ENCODE measurements around the gene KLHDC3.
"Not testable (repeated sequence)": the region's sequence is repeated elsewhere in the genome, so short reads cannot be mapped to it uniquely, and the experiment has no call there.

KLHDC3 gene

DNA sequence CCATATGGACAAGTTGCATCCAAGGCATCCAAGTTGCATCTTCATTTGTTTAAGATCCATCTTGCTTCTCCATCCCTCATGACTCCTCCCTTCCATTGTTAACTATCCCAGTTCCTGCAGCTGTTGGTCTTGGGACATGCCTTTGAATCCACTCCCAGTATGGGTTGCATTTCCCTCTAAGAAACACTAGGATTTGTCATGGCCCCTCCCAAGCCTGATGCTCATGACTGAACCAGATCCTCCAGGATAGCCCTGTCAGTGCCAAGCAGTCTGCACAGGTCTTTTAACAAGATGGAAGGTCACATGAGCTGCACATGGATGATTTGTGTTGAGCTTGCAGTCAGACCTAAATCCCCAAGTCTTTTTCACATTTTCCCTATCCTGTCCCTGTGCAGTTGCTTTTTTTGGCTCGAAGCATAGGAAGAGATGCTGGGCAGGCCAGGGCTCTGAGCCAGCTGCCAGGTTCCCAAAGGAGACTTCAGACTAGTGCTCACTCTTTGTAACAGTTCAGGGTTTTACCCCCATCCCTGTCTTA, 25.5 kb upstream of the KLHDC3 start:
- peak; percentile 30 for DNase-seq (ENCODE audit: low spot score)

DNA sequence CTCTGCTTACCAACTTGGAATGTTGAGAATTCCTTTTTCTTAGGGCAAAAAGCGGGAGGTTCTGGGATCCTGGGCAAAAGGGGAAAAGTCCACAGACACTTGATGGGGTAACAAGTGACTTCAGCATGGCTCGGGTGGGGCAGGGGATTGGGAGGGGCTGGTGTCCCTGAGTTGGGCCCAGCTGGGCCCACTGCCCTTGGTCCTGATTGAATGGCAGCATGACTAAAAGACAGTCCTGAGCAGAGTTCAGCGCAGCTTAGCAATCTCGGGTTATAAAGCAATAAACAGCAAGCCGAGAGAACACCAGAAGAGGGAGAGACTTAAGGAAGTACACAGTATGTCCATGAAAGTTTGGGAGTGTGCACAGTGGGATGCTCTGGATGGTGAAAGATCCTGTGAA, 24.1 kb upstream of the KLHDC3 start:
- DNase-seq (ENCODE audit: low spot score), result no peak

DNA sequence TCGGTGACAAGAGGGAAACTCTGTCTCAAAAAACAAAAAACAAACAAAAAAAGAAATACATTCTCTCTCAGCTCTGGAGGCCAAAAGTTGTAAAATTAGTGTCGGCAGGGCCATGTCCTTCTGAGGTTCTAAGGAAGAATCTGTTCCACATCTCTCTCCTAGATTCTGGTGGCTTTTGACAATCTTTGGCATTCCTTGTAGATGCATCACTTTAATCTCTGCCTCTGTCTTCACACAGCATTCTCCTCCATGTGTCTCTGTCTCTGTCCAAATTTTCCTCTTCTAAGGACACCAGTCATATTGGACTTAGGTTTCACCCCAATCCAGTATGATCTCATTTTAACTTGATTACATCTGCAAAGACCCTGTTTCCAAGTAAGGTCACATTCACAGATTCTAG, 20.6 kb upstream of the KLHDC3 start:
- DNase-seq (ENCODE audit: low spot score), result no peak

DNA sequence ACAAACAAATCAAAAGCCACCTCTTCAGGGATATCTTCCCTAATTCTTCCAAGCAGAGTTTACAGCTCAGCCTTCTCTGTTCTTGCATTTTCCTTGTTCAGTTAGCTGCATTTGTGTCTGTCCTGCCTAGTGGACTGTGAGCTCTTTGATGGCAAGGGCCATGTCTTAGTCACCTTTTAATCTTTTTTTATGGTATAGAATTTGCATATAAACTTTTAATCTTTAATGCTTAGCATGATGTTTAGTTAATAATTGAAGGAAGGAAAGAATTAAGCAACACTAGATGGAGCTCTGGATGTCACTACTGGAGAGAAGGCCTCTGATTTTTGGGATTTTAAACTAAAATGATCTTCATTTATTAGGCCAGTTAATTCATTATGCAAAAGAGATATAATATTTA, 17.5 kb upstream of the KLHDC3 start:
- DNase-seq (ENCODE audit: low spot score), result no peak

DNA sequence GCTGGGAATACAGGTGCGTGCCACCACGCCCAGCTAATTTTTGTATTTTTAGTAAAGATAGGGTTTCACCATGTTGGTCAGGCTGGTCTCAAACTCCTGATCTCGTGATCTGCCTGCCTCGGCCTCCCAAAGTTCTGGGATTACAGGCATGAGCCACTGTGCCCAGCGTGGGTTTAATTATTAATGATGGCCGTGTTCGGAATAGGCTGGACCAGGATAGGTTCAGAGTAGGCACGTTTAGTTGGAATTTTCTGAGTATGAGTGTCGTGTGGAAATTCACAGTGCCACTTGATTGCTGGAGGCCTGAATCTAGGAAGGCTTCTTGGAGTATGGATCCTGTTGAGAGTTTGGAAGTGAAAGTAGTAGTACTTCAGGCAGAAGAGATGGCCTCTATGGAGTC, 15.8 kb upstream of the KLHDC3 start:
- not testable (repeated sequence) for DNase-seq (ENCODE audit: low spot score)

DNA sequence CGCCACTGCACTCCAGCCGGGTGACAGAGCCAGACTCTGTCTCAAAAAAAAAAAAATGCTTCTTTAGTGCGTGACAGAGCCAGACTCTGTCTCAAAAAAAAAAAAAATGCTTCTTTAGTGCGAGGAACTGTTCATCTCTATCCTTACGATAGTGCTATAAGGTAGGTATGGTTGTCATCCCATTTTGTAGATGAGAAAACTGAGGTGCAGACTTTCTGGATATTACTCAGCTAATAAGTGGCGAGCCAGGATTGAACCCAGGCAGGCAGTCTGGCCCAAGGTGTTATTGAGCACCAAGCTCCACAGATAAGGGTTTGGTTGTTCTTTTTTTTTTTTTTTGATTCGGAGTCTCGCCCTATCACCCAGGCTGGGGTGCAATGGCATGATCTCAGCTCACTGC, 12.2 kb upstream of the KLHDC3 start:
- DNase-seq (ENCODE audit: low spot score), result no peak

DNA sequence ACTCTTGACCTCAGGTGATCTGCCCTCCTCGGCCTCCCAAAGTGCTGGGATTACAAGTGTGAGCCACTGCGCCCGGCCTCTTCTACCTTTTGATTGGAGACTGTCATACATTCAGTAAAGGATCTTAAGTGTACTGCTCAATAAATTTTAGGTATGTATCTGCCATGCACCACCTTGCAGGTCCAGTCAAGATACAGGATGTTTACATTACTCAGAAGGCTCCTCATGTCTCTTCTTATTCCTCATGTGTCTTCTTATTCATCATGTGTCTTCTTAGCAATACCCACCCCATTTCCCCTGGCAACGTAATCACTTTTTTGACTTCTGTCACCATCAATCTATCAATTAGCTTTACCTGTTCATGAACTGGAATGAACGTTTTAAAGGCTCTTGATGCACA, 8.2 kb upstream of the KLHDC3 start:
- DNase-seq (ENCODE audit: low spot score), result no peak

DNA sequence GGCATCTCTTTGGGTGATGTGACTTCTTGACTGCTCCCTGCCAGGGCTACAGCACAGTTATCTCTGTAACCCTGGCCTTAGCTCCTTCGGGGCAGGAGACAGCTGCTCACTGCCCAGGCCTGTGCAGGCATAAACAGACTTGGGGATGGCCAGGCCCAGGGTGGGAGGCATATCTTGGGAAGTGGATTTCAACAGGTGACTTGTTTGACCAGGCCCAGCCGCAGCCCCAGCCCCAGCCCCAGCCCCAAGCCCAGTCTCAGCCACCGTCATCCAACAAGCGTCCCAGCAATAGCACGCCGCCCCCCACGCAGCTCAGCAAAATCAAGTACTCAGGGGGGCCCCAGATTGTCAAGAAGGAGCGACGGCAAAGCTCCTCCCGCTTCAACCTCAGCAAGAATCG, 7.8 kb upstream of the KLHDC3 start:
- DNase-seq (ENCODE audit: low spot score), result no peak

DNA sequence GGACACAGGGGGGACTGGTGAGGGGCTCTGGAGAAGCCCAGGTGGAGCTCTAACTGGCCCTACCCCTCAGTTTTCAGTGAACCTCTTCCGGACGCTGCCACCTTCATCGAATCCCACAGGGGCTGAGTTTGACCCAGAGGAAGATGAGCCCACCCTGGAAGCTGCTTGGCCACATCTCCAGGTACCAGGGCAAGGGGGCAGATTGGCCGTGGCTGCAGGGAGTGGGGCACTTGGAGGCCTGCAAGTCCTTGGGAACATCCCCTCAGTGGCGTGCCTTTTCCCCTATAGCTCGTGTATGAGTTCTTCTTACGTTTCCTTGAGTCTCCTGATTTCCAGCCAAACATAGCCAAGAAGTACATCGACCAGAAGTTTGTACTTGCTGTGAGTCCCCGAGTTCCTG, 6.9 kb upstream of the KLHDC3 start:
- DNase-seq (ENCODE audit: low spot score), result no peak

DNA sequence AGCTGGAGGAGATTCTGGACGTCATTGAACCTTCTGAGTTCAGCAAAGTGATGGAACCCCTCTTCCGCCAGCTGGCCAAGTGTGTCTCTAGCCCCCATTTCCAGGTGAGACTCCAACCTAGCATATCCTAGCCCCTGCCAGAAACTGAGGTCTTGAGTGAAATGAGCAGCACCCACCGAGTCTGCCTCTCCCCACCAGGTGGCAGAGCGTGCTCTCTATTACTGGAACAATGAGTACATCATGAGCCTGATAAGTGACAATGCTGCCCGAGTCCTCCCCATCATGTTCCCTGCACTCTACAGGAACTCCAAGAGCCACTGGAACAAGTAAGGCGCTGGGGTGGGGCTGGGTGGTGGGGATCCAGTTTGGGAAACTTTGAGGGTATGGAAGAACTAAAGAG, 4.9 kb upstream of the KLHDC3 start:
- peak; percentile 56 for DNase-seq (ENCODE audit: low spot score)

DNA sequence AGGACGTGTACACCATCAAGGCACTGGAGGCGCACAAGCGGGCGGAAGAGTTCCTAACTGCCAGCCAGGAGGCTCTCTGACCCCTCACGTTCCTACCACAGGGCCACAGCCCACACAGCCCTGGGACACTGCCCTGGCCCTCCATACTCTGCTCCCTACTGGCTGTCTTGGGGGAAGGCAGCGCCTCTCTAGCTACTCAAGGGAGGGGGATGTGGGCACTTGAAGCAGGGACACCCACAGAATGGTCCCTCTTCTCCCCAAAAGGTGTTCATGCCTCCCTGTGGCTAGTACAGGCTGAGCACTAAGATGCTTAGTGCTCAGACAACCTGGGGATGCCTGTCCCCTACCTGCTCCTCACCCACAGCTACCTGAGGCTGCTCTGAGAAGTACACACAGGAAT, 2.8 kb upstream of the KLHDC3 start:
- no peak for DNase-seq (ENCODE audit: low spot score)

DNA sequence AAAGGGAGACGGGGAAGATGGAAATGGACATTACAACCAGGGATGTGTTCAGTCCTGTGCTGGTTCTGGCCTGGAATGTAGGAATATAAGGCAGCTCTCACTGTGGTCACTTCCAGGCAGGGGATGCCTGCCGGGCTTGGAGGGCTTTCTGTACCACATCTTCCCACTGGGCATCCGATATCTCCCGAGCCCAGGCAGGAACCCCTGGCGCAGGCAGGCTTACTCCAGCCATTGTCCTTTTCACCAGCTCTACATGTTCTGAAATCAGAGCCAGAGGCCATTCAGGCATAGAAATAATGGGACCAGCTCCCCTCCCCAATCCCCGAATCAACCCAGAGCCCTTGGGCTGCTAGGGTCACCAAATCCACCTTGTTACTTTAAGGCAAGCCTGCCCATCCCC, 1.7 kb upstream of the KLHDC3 start:
- DNase-seq (ENCODE audit: low spot score), result no peak

DNA sequence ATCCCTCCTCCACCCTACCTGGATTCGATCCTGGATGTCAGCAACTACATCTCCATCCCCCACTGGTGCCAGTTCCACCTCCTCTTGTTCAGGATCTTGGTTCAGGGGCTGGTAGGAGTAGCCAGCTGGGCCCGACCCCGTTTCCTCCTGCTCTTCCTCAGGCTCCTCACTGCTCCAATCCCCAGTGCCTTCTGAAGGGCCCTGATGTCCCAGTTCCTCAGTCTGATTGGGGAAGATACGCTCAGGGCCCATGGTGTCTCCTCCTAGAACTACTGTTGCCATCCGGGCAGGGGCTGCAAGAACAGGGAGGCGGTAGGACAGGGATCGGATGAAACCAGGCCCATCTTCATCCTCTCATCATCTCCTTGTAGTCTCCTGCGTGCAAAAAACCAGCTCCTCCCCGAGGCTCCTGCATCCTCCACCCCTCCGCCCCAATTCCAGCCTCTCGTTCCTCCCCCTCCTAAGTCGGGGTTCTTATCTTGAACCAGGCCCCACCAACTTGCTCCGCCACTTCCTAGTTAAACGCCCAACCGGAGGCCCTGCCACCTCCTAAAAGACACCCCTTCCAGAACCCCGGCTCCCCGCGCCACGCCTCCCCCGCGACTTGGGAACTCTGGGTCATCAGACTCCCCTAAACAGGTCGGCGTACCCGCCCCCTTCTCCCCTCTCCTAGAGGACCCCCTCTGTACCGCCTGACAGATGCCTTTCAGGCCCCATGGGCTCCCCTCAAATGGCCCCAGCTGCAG, 779 bp upstream of the KLHDC3 start:
- DNase-seq (ENCODE audit: low spot score), result peak; percentile 18

DNA sequence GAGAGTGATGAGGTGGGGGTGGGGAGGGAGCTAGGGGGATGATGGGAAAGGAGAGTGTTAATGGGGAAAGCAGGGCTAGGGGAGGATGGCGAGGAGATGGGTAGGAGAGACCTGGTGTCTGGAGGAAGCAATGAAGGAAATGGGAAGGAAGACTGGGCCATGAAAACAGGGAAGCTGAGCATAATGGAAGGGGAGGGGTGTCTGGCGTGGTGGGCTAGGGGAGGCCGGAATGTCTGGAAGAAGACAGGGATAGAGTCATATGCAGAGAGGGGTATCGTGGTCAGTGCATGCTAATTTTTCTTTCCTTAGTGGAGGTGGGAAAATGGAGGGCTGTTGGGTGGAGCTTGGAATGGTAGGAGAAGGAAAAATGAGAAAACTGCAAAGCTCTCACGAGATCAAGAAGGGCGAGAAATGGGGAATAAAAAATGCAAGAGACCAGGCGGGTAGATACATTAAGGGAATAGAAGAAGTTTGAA, 423 bp downstream of the KLHDC3 start:
- peak; percentile 61 for DNase-seq (ENCODE audit: low spot score)

DNA sequence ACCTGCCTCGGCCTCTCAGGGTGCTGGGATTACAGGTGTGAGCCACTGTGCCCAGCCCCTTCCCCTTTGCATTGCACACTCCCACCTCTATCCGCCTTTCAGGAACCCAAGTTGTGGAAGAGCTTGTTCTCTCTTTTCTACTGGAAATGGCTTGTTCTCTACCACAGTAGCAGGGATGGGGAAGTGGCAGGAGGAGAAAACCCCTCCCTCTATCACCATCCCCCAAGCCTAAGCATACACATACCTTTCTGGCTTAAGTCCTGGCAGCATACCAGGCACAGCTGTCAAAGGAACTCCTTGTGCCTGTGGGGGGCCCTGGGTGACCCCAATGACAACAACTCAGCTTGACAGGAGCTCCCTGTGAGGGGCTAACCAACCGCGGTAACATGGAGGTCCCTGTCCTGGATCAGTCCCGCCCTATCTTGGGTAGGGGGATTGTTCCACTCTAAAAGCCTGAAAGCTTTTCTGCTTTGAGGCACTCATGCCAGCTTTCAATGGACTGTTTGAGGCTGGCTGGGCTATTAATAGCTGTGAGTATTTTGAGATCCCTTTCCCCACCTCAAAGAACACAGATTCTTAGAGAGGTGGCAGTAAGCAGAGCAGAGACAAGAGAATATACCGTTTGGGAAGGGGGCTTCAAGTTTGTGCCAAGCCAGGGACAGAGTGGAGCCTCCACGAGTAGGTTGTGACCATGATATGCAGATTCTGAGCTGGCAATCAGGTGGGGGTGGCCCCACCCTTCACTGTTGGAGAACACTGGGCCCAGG, 2.3 kb downstream of the KLHDC3 start:
- DNase-seq (ENCODE audit: low spot score), result no peak

DNA sequence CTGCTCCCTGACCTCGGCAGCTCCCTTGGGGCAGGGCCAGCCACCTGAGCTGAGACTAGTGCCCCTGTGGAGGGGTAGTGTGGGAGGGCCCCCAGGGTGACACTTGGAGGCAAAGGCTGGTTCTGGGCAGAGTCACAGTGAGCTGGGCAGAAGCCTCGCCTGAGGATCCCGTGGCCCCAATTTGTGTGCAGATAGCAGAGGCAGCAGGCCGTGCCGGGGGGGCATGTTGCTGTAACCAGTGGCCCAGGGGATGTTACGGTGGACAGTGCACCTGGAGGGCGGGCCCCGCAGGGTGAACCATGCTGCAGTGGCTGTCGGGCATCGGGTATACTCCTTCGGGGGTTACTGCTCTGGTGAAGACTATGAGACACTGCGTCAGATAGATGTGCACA, 2.9 kb downstream of the KLHDC3 start:
- DNase-seq (ENCODE audit: low spot score), result no peak

DNA sequence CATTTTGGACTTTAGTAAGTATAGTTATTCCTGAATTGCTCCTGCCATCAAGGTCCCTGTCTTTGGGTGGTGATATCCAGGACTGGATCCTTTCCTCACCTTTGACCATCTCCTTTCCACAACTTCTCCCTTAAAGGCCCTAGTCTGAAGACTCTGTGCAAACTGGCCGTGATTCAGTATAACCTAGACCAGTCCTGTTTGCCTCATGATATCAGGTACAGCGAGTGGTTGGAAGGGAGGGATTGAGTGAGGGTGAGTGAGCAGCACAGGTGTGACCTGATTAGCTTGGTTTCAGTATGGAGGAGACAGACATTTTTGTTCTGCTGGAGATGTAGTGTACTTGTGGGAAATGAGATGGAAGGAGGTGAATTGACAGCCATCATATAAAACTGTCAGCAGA, 5.1 kb downstream of the KLHDC3 start:
- DNase-seq (ENCODE audit: low spot score), result no peak

DNA sequence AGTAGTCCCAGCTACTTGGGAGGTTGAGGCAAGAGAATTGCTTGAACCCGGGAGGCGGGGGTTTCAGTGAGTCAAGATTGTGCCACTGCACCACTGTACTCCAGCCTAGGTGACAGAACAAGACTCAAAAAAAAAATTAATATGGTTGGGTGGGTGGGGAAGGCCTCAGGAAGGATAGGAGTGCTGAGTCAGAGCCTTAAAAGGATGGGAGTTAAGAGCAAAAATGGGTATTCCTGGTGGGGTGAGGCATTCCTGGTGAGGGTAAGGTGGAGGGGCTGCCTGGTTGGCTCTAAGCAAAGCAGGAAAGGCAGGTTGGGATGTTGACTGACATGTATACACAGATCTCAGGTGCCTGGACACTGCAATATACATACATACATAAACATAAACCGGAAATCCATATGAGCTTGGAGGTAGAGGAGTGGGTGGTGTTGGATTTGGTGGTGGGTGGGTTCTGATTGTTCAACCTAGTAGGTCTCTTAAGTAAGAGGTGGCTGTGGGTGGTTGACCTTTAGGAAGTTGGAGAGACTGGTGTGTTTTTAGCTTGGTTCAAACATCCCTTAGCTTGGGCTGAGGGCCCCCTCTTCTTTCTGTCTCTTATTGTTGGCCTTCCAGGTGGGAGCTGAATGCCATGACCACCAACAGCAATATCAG, 6.1 kb downstream of the KLHDC3 start:
- DNase-seq (ENCODE audit: low spot score), result no peak

DNA sequence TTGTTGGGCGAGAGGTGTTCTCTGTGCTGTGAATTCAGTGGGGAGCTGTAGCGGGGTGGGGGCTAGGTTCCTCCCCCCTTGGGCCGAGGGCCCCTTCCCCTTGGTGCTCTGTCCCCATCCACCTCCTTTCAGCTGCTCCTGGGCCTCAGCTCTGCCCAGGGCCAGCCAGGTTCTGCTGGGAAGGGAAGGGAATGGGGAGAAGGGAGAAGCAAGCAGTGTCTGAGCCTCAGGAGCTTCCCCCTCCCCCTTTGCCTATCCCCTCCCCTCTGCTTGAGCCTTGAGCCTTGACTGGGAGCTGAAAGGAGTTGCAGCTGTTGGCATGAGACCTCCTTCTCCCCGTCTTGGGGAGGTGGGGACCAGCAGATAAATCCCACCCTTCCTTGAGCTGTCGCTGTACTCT, 6.8 kb downstream of the KLHDC3 start:
- DNase-seq (ENCODE audit: low spot score), result peak; percentile 28

DNA sequence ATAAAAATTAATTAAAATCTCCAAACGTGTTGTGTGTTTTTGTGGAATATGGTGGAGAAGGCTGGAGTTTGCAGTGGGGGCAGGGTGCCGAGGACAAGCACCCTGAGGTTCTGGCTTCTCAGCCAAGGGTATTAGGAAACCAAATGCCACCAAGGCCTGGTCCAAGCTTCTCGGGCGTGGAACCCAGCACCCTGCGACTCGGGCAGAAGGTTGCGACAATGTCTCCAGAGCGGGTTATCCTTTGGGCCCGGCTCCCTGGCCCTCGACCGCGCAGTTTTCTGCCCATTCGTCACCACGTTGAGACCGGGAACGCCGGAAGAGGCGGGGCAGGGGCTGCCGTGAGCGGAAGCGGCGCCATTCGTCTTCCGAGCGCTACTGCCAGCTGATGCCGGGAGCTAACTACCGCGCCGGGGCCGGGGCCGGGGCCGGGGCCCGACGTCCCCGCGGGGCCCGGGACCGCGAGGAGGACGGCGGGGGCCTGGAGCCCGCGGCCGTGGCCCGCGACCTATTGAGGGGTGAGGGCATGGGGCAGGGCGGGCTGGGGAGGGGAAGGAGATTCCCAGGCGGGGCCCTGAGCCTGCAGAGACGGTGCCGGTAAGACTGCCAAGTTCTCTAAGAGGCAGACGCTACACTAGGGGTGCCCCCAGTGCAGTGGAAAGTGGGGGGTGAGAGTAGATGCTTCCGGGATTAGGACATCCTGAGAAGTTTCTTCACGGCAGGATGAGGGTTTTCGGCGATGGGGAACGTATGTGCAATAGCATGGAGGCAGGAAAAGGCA, 7.4 kb downstream of the KLHDC3 start, which contains the start of gene RRP36:
TSS of gene RRP36 (plus strand) at position 354 of the 778 bp plus-strand sequence. CDS start at position 386, 32 bp downstream.
- peak; percentile 90 for DNase-seq (ENCODE audit: low spot score)

DNA sequence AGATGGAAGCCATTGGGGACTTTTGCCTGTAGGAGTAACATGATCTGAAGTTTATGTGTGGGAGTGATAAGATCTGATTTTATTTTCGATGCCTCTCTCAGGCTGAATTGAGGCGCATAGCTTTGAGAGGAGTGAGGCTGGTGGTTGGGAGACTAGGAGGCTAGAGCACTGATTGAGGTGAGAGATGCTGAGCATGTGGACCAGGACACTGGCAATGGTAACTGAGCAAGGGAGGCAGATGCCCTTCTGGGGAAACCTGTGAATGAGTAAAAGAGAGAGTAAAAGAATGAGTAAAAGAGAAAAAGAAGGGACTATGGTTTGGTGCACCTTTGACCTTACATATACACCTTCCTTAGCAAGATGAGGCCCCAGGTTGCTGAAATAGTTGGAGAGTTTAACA, 10.4 kb downstream of the KLHDC3 start:
- DNase-seq (ENCODE audit: low spot score), result no peak

DNA sequence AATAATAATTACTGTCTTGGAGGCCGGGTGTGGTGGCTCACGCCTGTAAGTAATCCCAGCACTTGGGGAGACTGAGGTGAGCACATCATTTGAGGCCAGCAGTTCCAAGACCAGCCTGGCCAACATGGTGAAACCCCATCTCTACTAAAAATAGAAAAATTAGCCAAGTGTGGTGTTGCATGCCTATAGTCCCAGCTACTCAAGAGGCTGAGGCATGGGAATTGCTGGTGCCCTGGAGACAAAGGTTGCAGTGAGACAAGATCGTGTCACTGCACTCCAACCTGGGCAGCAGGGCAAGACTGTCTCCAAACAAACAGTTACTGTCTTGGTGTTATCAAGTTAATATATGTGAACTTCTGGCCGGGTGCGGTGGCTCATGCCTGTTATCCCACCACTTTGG, 12.3 kb downstream of the KLHDC3 start:
- DNase-seq (ENCODE audit: low spot score), result no peak

Data from AG08396 (cell line).